Left ventricle myocardium inferior (tissue), 1 donor: Measurements from ENCODE around the gene TRIM73. TPM values are rescaled to one million over a fixed set of nuclear protein-coding genes. Genes with fewer than 3 reads are reported as not detected.
"Not testable (repeated sequence)": the region's sequence is repeated elsewhere in the genome, so short reads cannot be mapped to it uniquely, and the experiment has no call there.

Experiments
- DNase-seq: peaks from one replicate; pipeline ENCODE4 v3.0.0-alpha.2; 2020
- H3K27ac ChIP-seq: fragments of 200-600 bp; replicated peaks from 2 replicates; pipeline ENCODE4 v1.8.0; 2021
- H3K27me3 ChIP-seq: fragments of 200-600 bp; 2 replicates; pipeline ENCODE4 v1.8.0; 2021; ENCODE audit warnings: low read depth
- H3K36me3 ChIP-seq: fragments of 200-600 bp; 2 replicates; pipeline ENCODE4 v1.8.0; 2021
- H3K4me1 ChIP-seq: fragments of 200-600 bp; 2 replicates; pipeline ENCODE4 v1.8.0; 2021
- H3K4me3 ChIP-seq: fragments of 200-600 bp; 2 replicates; pipeline ENCODE4 v1.8.0; 2021; ENCODE audit warnings: mild to moderate bottlenecking, moderate library complexity
- H3K9me3 ChIP-seq: fragments of 200-600 bp; replicated peaks from 2 replicates; pipeline ENCODE4 v1.8.0; 2021
- CTCF ChIP-seq: fragments of 200-600 bp; IDR thresholded peaks from 2 replicates; pipeline ENCODE4 v1.8.0; 2021; ENCODE audit warnings: antibody characterized with exemption, mild to moderate bottlenecking, borderline replicate concordance
- intact Hi-C: fragments of 100-400 bp; cut with micrococcal nuclease; formaldehyde crosslinking; loops from one replicate; pipeline ENCODE4 v1.11.0; 2022
- total RNA-seq: library from RNA; stranded (reverse); fragmentation: NEBNext Ultra II Directional; extraction: Animal tissue kit (Norgen Biotek cat#: 25700); gene quantifications from one replicate; pipeline ENCODE4 v1.2.1, GENCODE V29; 2021
- donor health status: DM: no; HTN: yes; CAD: no; lungs with severe emphysema.

The TRIM73 gene
- total RNA-seq, 1 donor from 2014 or later = 1.4 TPM

DNA sequence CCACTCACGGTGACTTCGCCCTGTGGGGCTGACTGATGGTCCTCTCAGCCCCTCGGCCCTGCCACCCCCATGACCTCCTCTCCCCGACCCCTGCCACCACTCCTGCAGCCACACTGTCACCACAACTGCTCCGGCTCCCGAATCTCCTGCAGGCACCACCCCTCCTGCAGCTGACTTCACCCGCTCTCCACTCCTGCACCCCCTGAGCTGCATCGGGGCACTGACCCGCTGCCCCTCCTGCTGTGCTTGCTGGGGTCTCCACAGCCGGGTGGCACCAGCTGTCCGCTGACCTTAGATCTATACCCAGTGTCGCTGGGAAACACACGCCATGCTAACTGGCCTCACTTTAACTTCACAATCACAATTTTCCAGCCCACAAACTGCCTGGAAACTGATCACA lies 24.7 kb downstream of the TRIM73 start:
- intact Hi-C loops, H3K27ac ChIP-seq, H3K4me1 ChIP-seq, H3K9me3 ChIP-seq, DNase-seq, H3K4me3 ChIP-seq, H3K27me3 ChIP-seq: not testable (repeated sequence)
- H3K36me3 ChIP-seq = peaks cover 37% of the 10 kb centered on the region

DNA sequence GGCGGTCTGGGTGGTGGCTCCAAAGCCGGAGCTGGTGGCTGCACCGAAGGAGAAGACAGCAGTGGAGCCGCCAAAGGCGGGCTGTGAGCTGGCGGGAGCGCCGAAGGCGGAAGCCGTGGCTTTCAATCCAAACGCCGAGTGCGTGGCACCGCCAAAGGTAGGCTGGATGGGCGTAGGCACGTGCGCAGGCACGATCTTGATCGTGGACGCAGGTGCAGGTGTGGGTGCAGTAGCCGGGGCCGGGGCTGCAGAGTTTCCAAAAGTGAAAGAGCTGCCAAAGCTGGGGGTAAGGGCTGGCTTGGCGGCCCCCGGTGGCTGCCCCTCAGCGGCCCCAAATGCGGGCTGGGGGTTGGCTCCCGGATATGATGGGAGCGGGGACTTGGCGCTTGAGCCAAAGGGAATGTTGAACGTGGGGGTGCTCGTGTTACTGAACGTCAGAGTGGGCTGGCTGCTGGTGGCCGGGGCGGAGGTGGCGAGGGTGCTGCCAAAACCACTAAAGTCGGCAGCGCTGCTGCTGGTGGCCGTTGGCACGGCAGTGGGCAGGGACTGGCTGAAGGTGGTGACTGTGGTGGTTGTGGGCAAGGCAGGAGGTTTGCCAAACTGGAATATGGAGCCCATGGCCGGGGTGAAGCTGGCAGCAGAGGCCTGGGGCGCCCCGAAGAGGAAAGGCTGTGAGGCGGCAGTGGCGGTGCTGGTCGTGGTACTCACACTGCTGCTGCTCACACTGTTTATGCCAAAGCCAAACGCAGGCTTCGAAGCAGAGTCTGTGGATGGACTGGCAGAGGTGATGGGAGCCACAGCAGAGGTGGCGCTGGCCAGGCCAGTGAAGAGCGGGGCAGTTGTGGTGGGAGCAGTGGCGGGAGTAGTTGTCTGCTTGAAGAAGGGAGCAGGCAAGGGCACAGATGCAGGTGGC lies 26.6 kb downstream of the TRIM73 start:
- H3K27ac ChIP-seq, intact Hi-C loops, H3K9me3 ChIP-seq, H3K4me1 ChIP-seq, H3K4me3 ChIP-seq, DNase-seq, H3K27me3 ChIP-seq: not testable (repeated sequence)
- H3K36me3 ChIP-seq = peaks cover 22% of the 10 kb centered on the region

- H3K27ac ChIP-seq, H3K9me3 ChIP-seq, H3K4me3 ChIP-seq, H3K27me3 ChIP-seq, DNase-seq, intact Hi-C loops: not testable (repeated sequence)
- Histone ChIP-seq H3K4me1 (peaks cover 13% of the 10 kb centered on the region), H3K36me3 (peaks cover 31% of the 10 kb centered on the region)
Measured at GRCh38 chr7:75423481-75423880, 28.1 kb downstream of the TRIM73 start.

GRCh38 chr7:75439000-75439399 lies 43.6 kb downstream of the TRIM73 start:
- Histone ChIP-seq H3K4me1 (peaks cover 14% of the 10 kb centered on the region), H3K36me3 (peaks cover 69% of the 10 kb centered on the region)
- H3K9me3 ChIP-seq, H3K27me3 ChIP-seq, DNase-seq, intact Hi-C loops, H3K4me3 ChIP-seq, H3K27ac ChIP-seq: not testable (repeated sequence)

DNA sequence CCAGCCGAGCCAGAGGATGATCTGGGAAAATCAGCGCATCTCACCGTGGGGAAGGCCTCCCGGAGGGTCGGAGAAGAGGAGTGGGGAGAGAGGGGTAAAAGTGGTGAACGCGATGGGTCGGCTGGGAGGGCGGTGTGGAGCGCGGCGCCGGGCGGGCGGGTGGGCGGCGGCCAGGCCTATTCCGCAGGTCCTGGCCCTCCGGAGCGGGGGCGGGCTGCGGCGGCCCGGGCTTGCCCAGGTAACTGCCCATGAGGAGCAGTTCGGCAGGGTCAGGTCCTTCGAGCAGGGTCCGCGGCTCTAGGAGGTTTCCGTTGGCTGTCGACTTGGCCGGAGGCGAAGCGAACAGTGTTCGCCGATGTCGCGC lies 46.7 kb downstream of the TRIM73 start:
- H3K4me1 ChIP-seq = peaks cover 14% of the 10 kb centered on the region
- intact Hi-C loops, H3K9me3 ChIP-seq, DNase-seq, H3K27me3 ChIP-seq: not testable (repeated sequence)
- peaks cover 38% of the 10 kb centered on the region for H3K36me3 ChIP-seq
- H3K27ac ChIP-seq = peak overlapping the region; percentile 86
- H3K4me3 ChIP-seq = peak overlapping the region; percentile 72

DNA sequence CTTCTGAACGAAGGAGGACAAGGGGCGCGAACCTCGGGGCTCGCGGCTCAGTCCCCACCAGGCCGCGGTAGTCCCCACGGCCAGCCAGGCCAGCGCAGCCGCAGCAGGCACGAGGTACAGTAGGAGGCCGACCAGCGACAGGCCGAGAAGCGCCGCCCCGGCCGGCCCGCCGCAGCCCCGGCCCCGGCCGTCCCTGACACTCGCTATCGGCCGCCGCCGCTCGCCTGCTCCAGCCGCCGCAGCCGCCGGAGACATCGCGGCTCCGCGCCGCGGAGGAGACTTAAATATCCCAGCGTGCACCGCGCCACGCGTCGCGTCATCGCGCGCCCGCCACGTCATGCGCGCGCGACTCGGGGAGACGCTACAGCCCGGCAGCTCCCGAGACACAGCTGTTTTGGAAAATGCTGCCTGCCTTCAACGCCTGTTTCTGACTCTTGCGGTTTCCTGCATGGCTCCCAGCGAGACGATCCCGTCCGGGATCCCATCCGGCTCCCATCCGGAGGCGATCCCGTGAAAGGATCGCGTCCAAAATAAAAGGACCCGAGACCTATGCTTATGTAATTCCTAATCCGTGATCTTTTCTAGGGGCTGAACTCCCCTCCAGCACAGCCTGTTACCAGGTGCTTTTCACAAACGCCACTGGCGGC lies 47.2 kb downstream of the TRIM73 start:
- DNase-seq, H3K9me3 ChIP-seq, H3K27me3 ChIP-seq, intact Hi-C loops: not testable (repeated sequence)
- H3K4me3 ChIP-seq = peak overlapping the region; percentile 72
- H3K36me3 ChIP-seq = peaks cover 33% of the 10 kb centered on the region
- peak overlapping the region; percentile 86 for H3K27ac ChIP-seq
- H3K4me1 ChIP-seq = peaks cover 14% of the 10 kb centered on the region

DNA sequence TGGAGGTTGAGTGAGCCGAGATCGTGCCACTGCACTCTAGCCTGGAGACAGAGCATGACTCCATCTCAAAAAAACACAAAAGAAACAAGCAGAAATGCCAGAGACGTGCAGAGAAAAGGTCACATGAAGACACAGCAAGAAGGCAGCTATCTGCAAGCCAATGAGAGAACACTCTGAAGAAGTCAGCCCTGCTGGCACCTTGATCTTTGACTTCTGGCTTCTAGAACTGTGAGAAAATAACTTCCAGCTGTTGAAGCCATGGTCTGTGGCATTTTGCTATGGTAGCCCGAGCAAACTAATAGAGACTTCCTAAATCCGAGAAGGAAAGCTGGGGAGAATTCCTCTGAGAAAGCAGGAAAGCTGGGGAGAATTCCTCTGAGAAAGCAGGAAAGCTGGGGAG lies 54.5 kb downstream of the TRIM73 start:
- H3K27me3 ChIP-seq, H3K4me1 ChIP-seq, H3K36me3 ChIP-seq, intact Hi-C loops, H3K9me3 ChIP-seq, H3K4me3 ChIP-seq, H3K27ac ChIP-seq, DNase-seq: not testable (repeated sequence)

GRCh38 chr7:75452494-75452955 lies 57.1 kb downstream of the TRIM73 start:
- H3K4me3 ChIP-seq, H3K27me3 ChIP-seq, H3K36me3 ChIP-seq, H3K9me3 ChIP-seq, H3K4me1 ChIP-seq, DNase-seq, H3K27ac ChIP-seq, intact Hi-C loops: not testable (repeated sequence)
- peak; percentile 57 for TF ChIP-seq CTCF

Other genes starting within 250 kb of the TRIM73 start
- gene POM121C, start 90.7 kb downstream of the TRIM73 start, total RNA-seq = 20.9 TPM
- not detected for gene SPDYE5, start 96.7 kb downstream of the TRIM73 start, total RNA-seq